ENCODE results near the gene NLRC5. TPM values are rescaled to one million over a fixed set of nuclear protein-coding genes. Genes with fewer than 3 reads are reported as not detected.

Gene NLRC5
- total RNA-seq, 4 donors from 2014 or later: 18.0 to 139 (median 30.6) TPM

DNA sequence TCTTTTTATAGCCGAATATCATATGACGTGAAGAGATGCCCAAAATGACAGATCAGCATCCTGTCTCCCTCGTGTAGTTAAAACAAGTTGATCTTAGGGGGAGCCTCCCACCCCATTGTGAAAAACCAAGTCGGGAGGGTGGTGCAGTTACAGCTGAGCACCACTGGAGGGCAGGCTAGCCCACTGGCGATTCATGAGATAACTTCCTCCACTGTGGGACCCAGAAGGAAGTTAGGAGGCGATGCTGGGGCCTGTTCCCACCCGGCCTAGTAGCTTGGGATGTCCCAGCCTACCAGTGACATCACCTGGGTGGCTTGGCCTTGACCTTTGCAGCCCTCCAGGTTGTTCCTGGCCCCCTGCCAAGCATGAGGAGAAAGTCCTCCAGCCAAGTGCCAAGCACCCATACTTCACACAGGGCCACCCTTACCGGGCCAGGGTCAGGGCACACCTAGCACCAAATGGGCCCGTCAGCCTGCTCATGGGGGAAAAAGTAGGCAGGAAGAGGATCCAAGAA is 95.0 kb downstream of the NLRC5 start:
- no peak for TF ChIP-seq CTCF (IDR thresholded peaks at IDR 0.05; ENCODE audit: low read depth)

DNA sequence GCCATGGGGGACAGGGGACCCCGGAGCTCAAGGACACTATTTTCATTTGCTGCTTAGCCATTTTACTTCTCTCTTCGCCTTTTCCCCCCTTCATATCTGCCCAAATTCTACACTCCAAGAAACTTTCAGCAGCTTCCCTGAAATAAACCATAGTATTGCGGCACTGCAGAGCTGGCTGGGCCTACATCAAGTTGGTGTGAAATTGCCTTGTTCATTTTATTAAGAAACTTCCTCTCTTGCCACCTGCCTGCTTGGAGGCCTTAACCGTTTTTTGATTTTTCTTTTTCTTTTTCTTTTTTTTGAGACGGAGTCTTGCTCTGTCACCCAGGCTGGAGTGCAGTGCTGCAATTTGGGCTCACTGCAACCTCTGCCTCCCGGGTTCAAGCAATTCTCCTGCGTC is 95.6 kb downstream of the NLRC5 start:
- no peak for TF ChIP-seq CTCF (IDR thresholded peaks at IDR 0.05; ENCODE audit: low read depth)

DNA sequence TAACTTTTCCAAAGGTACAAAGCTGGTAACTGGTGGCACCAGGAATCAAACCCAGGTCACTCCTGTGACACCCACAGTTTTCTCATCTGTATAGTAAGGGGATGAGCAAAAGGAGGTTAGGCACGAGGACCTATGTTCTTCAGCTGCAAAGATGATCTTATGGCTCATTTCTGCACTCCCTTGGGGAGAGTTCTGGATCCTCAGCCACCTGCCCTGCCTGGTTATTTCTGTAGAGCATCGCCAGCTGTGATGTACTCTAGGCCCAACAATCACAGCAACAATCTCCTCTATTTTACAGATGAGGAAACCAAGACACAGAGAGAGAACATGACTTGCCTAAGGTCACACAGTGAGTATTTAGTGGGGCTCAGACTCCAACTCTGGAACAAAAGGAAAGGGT is 97.6 kb downstream of the NLRC5 start:
- no peak for TF ChIP-seq CTCF (IDR thresholded peaks at IDR 0.05; ENCODE audit: low read depth)

GRCh38 chr16:57089406-57089805 is 100.0 kb downstream of the NLRC5 start:
- TF ChIP-seq CTCF (IDR thresholded peaks at IDR 0.05; ENCODE audit: low read depth): no peak

- TF ChIP-seq CTCF (IDR thresholded peaks at IDR 0.05; ENCODE audit: low read depth): no peak
These were observed 102.0 kb downstream of the NLRC5 start for GRCh38 chr16:57091200-57091974.

GRCh38 chr16:57091975-57092785 is 102.8 kb downstream of the NLRC5 start, which contains the start of gene CPNE2:
TSS of gene CPNE2 (plus strand) at chr16:57092583. CDS start at chr16:57110743, 18,160 bp downstream.
- no peak for TF ChIP-seq CTCF (IDR thresholded peaks at IDR 0.05; ENCODE audit: low read depth)

Data from subcutaneous adipose tissue (tissue), 4 donors.